ENCODE results near the gene SPTBN2.

GRCh38 chr11:66762088-66762487 is 33.1 kb upstream of the SPTBN2 start:
- no peak for TF ChIP-seq CTCF (IDR thresholded peaks at IDR 0.05)
- TF ChIP-seq POLR2A (IDR thresholded peaks at IDR 0.05): no peak
- TF ChIP-seq EP300 (IDR thresholded peaks at IDR 0.05): no peak

All from ovary (tissue), 3 donors.